HCT116 (cell line): ENCODE measurements around the gene SRP68. TPM values are rescaled to one million over a fixed set of nuclear protein-coding genes. Genes with fewer than 3 reads are reported as not detected.

Experiments used
- ATAC-seq: fragments of 200-7000 bp; cut with Tn5 transposase; 2 replicates; pipeline ENCODE4 v1.9.1; 2020; ENCODE audit warnings: mild to moderate bottlenecking, moderate library complexity
- BruUV-seq: library from RNA; stranded (reverse); fragments of 400-500 nt; replicated peaks from 2 replicates; lab custom pipeline; 2021; lab: Mats Ljungman, UMichigan
- CTCF ChIA-PET: fragments of 300-600 bp; sonication (Branson Sonifier 250); formaldehyde crosslinking; loops from one replicate; lab custom pipeline; 2021; ENCODE audit warnings: antibody characterized with exemption; lab: Charles Lee
- POLR2A ChIA-PET: fragments of 300-600, 350-600 bp; sonication (Branson Sonifier 250); formaldehyde crosslinking; loops from one replicate; lab custom pipeline; 2021; ENCODE audit warnings: antibody characterized with exemption; lab: Charles Lee
- RAD21 ChIA-PET, 2 experiments: fragments of 300-600 bp; sonication (Branson Sonifier 250); formaldehyde crosslinking; loops; one replicate each; lab custom pipeline; 2023; ENCODE audit warnings: low total read pairs in 2 of 2; ENCODE audit not compliant: uncharacterized antibody in 2 of 2, unreplicated experiment in 2 of 2, low non-redundant PET in 1 of 2; lab: Charles Lee
- DNase-seq: peaks from one replicate; pipeline ENCODE4 v3.0.0-alpha.2; 2010; ENCODE audit warnings: low read depth, low spot score
- H2AFZ ChIP-seq: fragments of 200-600 bp; shearing (Covaris generic), sonication (generic); 2 replicates; pipeline ENCODE4 v1.6.1; 2017; ENCODE audit warnings: low read depth, mixed run types, mixed read lengths, antibody characterized with exemption, low read length; ENCODE audit not compliant: poor library complexity, severe bottlenecking
- H3K27ac ChIP-seq: 2 replicates; pipeline ENCODE4 v1.5.1; 2012; ENCODE audit warnings: low read depth, low read length
- H3K27me3 ChIP-seq: fragments of 200-600 bp; sonication (generic); 2 replicates; pipeline ENCODE4 v1.6.1; 2016; ENCODE audit warnings: mixed run types, low read length, mixed read lengths; ENCODE audit not compliant: insufficient read depth
- H3K36me3 ChIP-seq, 2 experiments: fragments of 200-500 bp in 1 of 2; fragments of 200-600 bp in 1 of 2; sonication (Bioruptor generic) in 1 of 2; sonication (generic) in 1 of 2; 2 replicates each; pipeline versions ENCODE4 v1.5.1 to v1.6.1; 2014 to 2016; ENCODE audit warnings: low read length in 2 of 2, inconsistent platforms in 1 of 2, mixed read lengths in 1 of 2, mixed run types in 1 of 2; ENCODE audit not compliant: insufficient read depth in 2 of 2, control insufficient read depth in 1 of 2
- H3K4me1 ChIP-seq, 2 experiments: fragments of 200-600 bp in 1 of 2; sonication (generic) in 1 of 2; 2 replicates each; pipeline versions ENCODE4 v1.5.1 to v1.6.1; 2012 to 2017; ENCODE audit warnings: low read length in 2 of 2, inconsistent platforms in 1 of 2, mild to moderate bottlenecking in 1 of 2, mixed read lengths in 1 of 2, mixed run types in 1 of 2, moderate library complexity in 1 of 2; ENCODE audit not compliant: insufficient read depth in 2 of 2, control insufficient read depth in 1 of 2
- H3K4me2 ChIP-seq: fragments of 200-600 bp; sonication (generic); 2 replicates; pipeline ENCODE4 v1.6.1; 2017; ENCODE audit warnings: mixed run types, low read length, mixed read lengths
- H3K4me3 ChIP-seq, 2 experiments: fragments of 200-600 bp in 1 of 2; sonication (generic) in 1 of 2; replicated peaks in 1 of 2; 2 replicates each; pipeline ENCODE4 v1.5.1; 2011 to 2016; ENCODE audit warnings: low read length in 2 of 2, control low read depth in 1 of 2, low read depth in 1 of 2, mild to moderate bottlenecking in 1 of 2, mixed read lengths in 1 of 2, mixed run types in 1 of 2
- H3K79me2 ChIP-seq: fragments of 200-600 bp; sonication (generic); 2 replicates; pipeline ENCODE4 v1.6.1; 2017; ENCODE audit warnings: mild to moderate bottlenecking, mixed run types, low read length, moderate library complexity, mixed read lengths; ENCODE audit not compliant: insufficient read depth
- H3K9ac ChIP-seq: fragments of 200-600 bp; sonication (generic); 2 replicates; pipeline ENCODE4 v1.6.1; 2016; ENCODE audit warnings: low read length, mixed read lengths
- H3K9me2 ChIP-seq: fragments of 200-600 bp; sonication (generic), shearing (Covaris generic); 2 replicates; pipeline ENCODE4 v1.6.1; 2017; ENCODE audit warnings: mixed run types, mild to moderate bottlenecking, moderate library complexity; ENCODE audit not compliant: insufficient read depth
- H3K9me3 ChIP-seq, 2 experiments: fragments of 200-500 bp in 1 of 2; fragments of 200-600 bp in 1 of 2; sonication (Bioruptor generic) in 1 of 2; sonication (generic) in 1 of 2; 2 replicates each; pipeline ENCODE4 v1.6.1; 2014 to 2017; ENCODE audit warnings: low read length in 2 of 2, mixed read lengths in 2 of 2, inconsistent platforms in 1 of 2, low read depth in 1 of 2, mild to moderate bottlenecking in 1 of 2, mixed run types in 1 of 2, moderate library complexity in 1 of 2; ENCODE audit not compliant: control insufficient read depth in 1 of 2, insufficient read depth in 1 of 2
- H4K20me1 ChIP-seq: fragments of 200-600 bp; sonication (generic), shearing (Covaris generic); 2 replicates; pipeline ENCODE4 v1.6.1; 2017; ENCODE audit warnings: mixed run types, mild to moderate bottlenecking, moderate library complexity; ENCODE audit not compliant: insufficient read depth
- ATF3 ChIP-seq: IDR thresholded peaks from 2 replicates; pipeline ENCODE4 v1.6.1; 2012
- CBX3 ChIP-seq: IDR thresholded peaks from 2 replicates; pipeline ENCODE4 v1.6.1; 2012; ENCODE audit warnings: low read depth
- ELF1 ChIP-seq: IDR thresholded peaks from 2 replicates; pipeline ENCODE4 v1.6.1; 2012; ENCODE audit warnings: low read depth, borderline replicate concordance
- EZH2 ChIP-seq: fragments of 200-600 bp; sonication (generic); IDR thresholded peaks from 2 replicates; pipeline ENCODE4 v1.6.1; 2017; ENCODE audit warnings: antibody characterized with exemption, mixed run types
- FOSL1 ChIP-seq: IDR thresholded peaks from 2 replicates; pipeline ENCODE4 v1.6.1; 2012; ENCODE audit warnings: low read depth
- JUND ChIP-seq: IDR thresholded peaks from 2 replicates; pipeline ENCODE4 v1.6.1; 2012
- MAX ChIP-seq: IDR thresholded peaks from 2 replicates; pipeline ENCODE4 v1.6.1; 2012
- POLR2A ChIP-seq: IDR thresholded peaks from 2 replicates; pipeline ENCODE4 v1.7.0; 2011; ENCODE audit warnings: borderline replicate concordance; ENCODE audit not compliant: insufficient read depth, insufficient read length; ENCODE audit errors: extremely low read depth
- POLR2AphosphoS5 ChIP-seq: IDR thresholded peaks from 2 replicates; pipeline ENCODE4 v1.6.1; 2011; ENCODE audit warnings: mild to moderate bottlenecking, low read depth, low read length, moderate library complexity
- RAD21 ChIP-seq: IDR thresholded peaks from 2 replicates; pipeline ENCODE4 v1.6.1; 2012; ENCODE audit warnings: low read depth, mild to moderate bottlenecking
- REST ChIP-seq: IDR thresholded peaks from 2 replicates; pipeline ENCODE4 v1.6.1; 2012; ENCODE audit warnings: low read depth
- SIN3A ChIP-seq: IDR thresholded peaks from 2 replicates; pipeline ENCODE4 v1.6.1; 2012; ENCODE audit warnings: low read depth
- TCF7L2 ChIP-seq: IDR thresholded peaks from 2 replicates; pipeline ENCODE4 v1.7.0; 2011; ENCODE audit warnings: borderline replicate concordance, inconsistent platforms; ENCODE audit not compliant: insufficient read depth, insufficient read length; ENCODE audit errors: extremely low read depth
- YY1 ChIP-seq: IDR thresholded peaks from 2 replicates; pipeline ENCODE4 v1.6.1; 2011; ENCODE audit warnings: low read length, low read depth, moderate library complexity, mild to moderate bottlenecking; ENCODE audit not compliant: insufficient replicate concordance; ENCODE audit errors: extremely low read depth
- ZFX ChIP-seq: fragments of 450-650 bp; IDR thresholded peaks from 2 replicates; pipeline ENCODE4 v1.6.1; 2017
- ZNF274 ChIP-seq: fragments of 200-500 bp; sonication (Bioruptor generic); IDR thresholded peaks from 2 replicates; pipeline ENCODE4 v1.6.1; 2014; ENCODE audit warnings: mild to moderate bottlenecking, low read depth, low read length, inconsistent platforms
- intact Hi-C: fragments of 100-400 bp; cut with micrococcal nuclease; formaldehyde crosslinking; loops from 2 replicates; pipeline ENCODE4 v1.10.0; 2022
- total RNA-seq: library from RNA; stranded (reverse); gene quantifications from one replicate; pipeline ENCODE4 v1.2.1, GENCODE V29; 2021; ENCODE audit not compliant: unreplicated experiment

Gene SRP68
- total RNA-seq, 1 experiment from 2014 or later, result 152 TPM

- DNase-seq, result no peak
- Histone ChIP-seq H3K27me3 (no peaks in the 10 kb centered on the region), H3K4me1 (peaks cover 17 to 29% of the 10 kb centered on the region in 2 experiments), H3K79me2 (peaks cover 17% of the 10 kb centered on the region), H3K36me3 (peaks cover 35 to 46% of the 10 kb centered on the region in 2 experiments), H3K9me2 (no peaks in the 10 kb centered on the region), H2AFZ (no peak overlapping the region), H3K9me3 (no peaks in the 10 kb centered on the region), H3K9ac (no peak overlapping the region), H3K4me3 (no peak overlapping the region), H3K27ac (no peak overlapping the region), H4K20me1 (no peaks in the 10 kb centered on the region), H3K4me2 (no peak overlapping the region)
- RAD21 ChIA-PET, result no interaction called here
- intact Hi-C loops, result no loop called here
- TF ChIP-seq POLR2AphosphoS5 (no peak), SIN3A (no peak), RAD21 (no peak), CBX3 (no peak), POLR2A (no peak), MAX (no peak), YY1 (no peak), JUND (no peak), TCF7L2 (no peak), ATF3 (no peak), ZFX (no peak), FOSL1 (no peak), EZH2 (no peak), REST (no peak), ELF1 (no peak), ZNF274 (no peak)
- BruUV-seq, result no TSS peak
- no peak for ATAC-seq
- CTCF ChIA-PET, result no interaction called here
- POLR2A ChIA-PET, result no interaction called here
Measured at GRCh38 chr17:76097716-76098295, 25.5 kb upstream of the SRP68 start.
